Left cardiac atrium (tissue), 4 donors: ENCODE data around the gene ATP11A. TPM values are rescaled to one million over a fixed set of nuclear protein-coding genes. Genes with fewer than 3 reads are reported as not detected.

Experiments used
- ATAC-seq, 2 donors: fragments of 200-7000 bp; cut with Tn5 transposase; one replicate each; pipeline ENCODE4 v1.9.1; 2020; ENCODE audit warnings: mild to moderate bottlenecking in 2 of 2, moderate library complexity in 2 of 2
- DNase-seq: peaks from one replicate; pipeline ENCODE4 v3.0.0-alpha.2; 2020
- intact Hi-C, 2 donors: fragments of 100-400 bp; cut with DNase I; formaldehyde crosslinking; loops; one replicate each; pipeline versions ENCODE4 v1.14.1 to v1.15.1; 2022 to 2023
- long read RNA-seq: library from polyadenylated mRNA; unstranded; transcript quantifications from one replicate; pipeline ENCODE4 v2.0.0, GENCODE V29; 2021
- total RNA-seq, 2 donors: library from RNA; stranded (reverse); fragmentation: NEBNext Ultra II Directional; extraction: Animal tissue kit (Norgen Biotek cat#: 25700); gene quantifications; one replicate each; pipeline ENCODE4 v1.2.1, GENCODE V29; 2021
- donor health status: DM: no; HTN: yes; CAD: no.
- donor health status: DM: no; HTN: yes; CAD: no; lungs with severe emphysema.
- donor health status: DM: yes; HTN: yes; CAD: no.
- donor health status: Dilated cardiomyopathy.

Gene ATP11A
- 10 to 100 TPM; 58.5 to 69.9 TPM for total RNA-seq
- long read RNA-seq, transcript ATP11A-217 (1 exons, 3,542 nt): major isoform, 9 of 30 reads
- long read RNA-seq, partial matches to known transcripts: 0 of 30 reads
- long read RNA-seq, other reads (novel, unspliced or antisense): 21 of 30 reads

DNA sequence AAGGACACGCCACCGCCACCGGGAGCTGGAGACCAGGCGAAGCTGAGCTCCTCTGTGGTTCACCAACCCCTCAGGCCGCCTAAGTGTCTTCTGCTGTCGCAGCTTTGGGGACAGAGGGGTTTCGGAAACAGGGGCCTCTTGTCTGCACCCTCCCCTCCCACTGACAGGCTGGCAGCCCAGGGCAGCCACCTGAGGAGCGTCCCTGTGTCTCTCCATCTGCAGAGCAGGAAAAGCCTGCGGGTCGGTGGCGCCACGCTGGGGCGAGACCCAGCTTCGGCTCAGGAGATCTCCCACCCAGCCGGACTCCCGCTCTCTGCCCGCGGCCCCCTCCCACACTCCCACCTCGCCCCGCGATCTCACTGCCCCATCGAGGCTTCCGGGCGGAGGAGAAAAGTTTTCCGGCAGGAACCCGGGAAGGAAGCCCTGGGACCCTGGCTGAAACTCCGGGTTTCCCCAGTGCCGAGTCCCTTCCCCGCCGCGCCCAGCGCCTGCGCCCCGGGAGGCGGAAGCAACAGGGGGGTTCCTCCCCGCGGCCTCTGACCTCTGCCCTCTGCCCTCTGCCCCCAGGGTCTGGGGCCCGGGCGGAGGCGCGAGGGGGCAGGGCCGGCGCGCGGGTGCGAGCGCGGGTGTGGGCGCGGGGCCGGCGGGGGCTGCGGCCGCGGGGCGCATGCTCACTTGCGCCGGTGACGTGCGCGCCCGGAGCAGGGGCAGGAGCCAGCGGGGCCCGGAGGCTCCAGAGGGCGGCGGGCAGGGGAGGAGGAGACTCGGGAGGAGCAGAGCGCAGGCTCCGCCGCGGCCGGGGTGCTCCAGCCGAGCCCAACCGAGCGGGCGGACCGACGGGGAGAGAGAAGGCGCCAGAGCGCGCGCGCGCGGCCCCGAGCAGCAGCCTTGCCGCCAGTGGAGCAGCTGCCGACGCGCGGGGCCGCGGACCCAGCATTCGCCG lies at the start of gene ATP11A:
ATP11A (plus strand) TSS at position 736 of the 943 bp plus-strand sequence. CDS start 379 bp downstream, outside the sequence.
- DNase-seq (peak; percentile 95), ATAC-seq (peak; percentile 92 to 95)
- intact Hi-C loops: loop anchor here in 1 of 2 donors (5.0 kb wide), 1 partner anchor 38 kb away; no protein-coding TSS in a partner anchor

DNA sequence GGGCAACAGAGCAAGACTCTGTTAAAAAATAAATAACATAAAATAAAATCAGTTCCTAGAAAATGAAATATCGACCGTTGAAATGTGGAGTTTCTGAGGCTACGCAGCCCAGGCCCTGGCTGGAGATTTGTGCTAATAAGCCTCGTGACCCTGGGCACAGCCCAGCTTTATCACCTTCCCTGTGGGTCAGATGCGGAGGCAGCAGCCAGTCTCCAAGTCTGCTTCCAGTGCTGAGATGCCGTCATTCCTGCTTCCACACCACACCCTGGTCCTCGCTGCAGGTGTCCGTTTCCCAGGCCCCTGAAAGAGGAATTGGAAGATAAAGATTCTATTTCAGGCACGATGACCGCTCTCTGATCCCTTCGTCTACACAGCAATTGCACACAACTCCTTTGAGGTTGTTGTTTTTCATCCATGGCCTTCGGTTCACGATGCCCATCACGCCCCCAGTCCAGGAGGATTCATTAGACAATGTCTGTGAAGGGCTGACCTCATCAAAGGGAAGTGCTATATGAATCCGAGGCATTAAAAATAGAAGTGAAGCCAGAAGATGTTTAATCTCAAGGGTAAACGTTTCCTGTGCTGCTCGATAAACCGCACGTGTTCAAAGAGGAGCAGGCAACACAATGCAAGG lies 48.3 kb upstream of the ATP11A start:
- intact Hi-C loops: loop anchor here (10.0 kb wide), 1 partner anchor 233 kb away; no protein-coding TSS in a partner anchor
- no peak for DNase-seq
- ATAC-seq: no peak

GRCh38 chr13:112642090-112642460 lies 47.8 kb upstream of the ATP11A start:
- ATAC-seq (no peak), DNase-seq (no peak)
- intact Hi-C loops: loop anchor here (10.0 kb wide), 1 partner anchor 233 kb away; no protein-coding TSS in a partner anchor

DNA sequence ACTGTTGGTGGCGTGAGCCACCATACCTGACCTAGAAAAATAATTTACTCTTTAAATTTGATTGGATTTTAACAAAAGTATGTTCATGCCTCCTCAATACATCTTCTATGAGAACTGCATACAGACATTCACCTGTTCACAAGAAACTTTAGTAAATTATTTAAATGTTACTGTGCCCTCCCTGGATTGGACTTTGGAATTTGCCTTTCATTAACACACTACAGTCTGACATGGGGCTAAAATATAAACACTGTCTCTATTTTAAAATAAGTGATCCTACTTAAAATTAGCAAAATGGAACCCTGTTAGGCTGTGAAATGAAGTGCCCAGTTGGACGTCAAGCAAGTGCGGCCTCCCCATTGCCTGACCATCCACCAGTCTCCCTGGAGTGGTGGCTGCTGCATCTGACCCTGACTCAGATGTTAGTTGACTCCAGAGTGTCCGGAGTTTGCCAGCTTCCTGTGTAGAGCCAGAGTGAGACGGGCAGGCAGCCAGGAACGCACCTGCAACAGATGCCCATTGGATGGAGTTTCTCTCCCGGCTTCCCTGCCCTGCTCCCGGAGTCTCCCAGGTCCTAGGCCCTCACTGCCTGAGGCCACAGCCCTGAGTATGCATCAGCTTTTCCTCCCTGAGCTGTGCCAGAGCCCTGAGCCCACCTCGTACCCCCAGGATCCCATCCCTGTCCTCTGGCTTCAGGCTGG lies 45.9 kb upstream of the ATP11A start:
- intact Hi-C loops: loop anchor here (10.0 kb wide), 1 partner anchor 231 kb away; no protein-coding TSS in a partner anchor
- DNase-seq (no peak), ATAC-seq (no peak)

GRCh38 chr13:112645327-112645914 lies 44.4 kb upstream of the ATP11A start:
- DNase-seq: no peak
- intact Hi-C loops: loop anchor here (10.0 kb wide), 1 partner anchor 229 kb away; no protein-coding TSS in a partner anchor
- no peak for ATAC-seq

DNA sequence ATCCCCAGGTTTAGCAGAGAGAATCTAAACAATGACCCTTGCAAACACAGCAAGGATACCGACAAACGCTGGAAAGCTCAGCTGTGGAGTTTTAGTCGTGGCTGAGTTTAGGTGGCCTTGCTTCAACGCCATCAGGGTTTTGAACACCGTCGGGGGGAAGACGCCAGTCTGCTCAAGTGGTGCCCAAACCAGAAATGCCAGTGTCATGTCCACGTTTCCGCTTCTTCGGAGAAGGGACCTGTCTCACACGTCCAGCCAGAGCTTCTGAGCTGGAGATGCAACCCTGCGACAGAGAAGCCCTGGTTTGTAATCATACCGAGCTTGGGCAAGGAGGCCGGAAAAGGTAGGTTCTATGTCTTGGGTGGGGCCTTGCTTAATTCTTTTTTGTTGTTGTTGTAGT lies 42.6 kb upstream of the ATP11A start:
- DNase-seq: no peak
- intact Hi-C loops: loop anchor here (10.0 kb wide), 1 partner anchor 228 kb away; no protein-coding TSS in a partner anchor
- ATAC-seq: no peak

- no peak for DNase-seq
- intact Hi-C loops: loop anchor here (10.0 kb wide), 1 partner anchor 227 kb away; no protein-coding TSS in a partner anchor
- ATAC-seq: no peak
Observed at GRCh38 chr13:112648101-112648500, 41.7 kb upstream of the ATP11A start.

DNA sequence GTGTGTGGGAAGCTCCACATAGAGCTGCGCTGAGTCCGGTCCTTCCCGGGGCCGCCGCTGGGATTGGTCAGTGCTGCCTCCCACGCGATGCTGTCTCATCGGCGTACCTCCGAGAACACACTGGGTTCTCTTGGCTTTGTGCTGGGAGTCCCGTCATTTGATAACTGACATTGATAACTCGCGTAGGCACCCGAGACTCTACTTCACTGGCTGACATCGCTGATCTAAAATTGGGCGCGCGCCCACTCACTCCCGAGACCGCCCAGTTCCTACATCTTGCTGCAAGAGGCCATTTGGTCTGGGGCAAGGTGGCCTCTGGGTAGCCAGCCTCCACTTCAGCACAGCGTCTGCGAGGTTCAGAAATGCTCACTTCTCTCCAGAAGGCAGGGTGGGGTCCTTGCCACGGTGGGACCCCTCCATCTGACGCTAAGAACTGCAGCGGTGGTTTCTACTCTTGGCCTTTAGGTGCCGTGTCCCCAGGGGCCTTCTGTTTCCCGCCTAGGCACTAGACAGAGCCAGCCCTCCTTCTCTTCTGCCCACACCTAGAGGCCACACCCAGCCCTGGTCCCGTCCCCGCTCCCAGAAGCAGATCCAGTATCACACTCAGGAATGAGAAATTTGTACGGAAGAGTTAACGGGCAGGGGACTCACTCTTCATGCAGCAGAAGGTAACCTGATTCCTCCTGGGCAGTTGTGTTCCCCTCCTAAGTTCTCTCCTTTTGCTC lies 40.7 kb upstream of the ATP11A start:
- intact Hi-C loops: loop anchor here (10.0 kb wide), 1 partner anchor 226 kb away; no protein-coding TSS in a partner anchor
- no peak for DNase-seq
- no peak for ATAC-seq

- DNase-seq (no peak), ATAC-seq (peak; percentile 30 to 33)
- intact Hi-C loops: no loop called here
Observed at GRCh38 chr13:112651311-112651710, 38.5 kb upstream of the ATP11A start.

- ATAC-seq (peak in 1 of 2 donors; percentile 33), DNase-seq (no peak)
- intact Hi-C loops: no loop called here
Observed at GRCh38 chr13:112651750-112652511, 37.9 kb upstream of the ATP11A start.

- intact Hi-C loops: no loop called here
- ATAC-seq: peak in 1 of 2 donors; percentile 24
- no peak for DNase-seq
Observed at GRCh38 chr13:112652512-112653070, 37.2 kb upstream of the ATP11A start.

DNA sequence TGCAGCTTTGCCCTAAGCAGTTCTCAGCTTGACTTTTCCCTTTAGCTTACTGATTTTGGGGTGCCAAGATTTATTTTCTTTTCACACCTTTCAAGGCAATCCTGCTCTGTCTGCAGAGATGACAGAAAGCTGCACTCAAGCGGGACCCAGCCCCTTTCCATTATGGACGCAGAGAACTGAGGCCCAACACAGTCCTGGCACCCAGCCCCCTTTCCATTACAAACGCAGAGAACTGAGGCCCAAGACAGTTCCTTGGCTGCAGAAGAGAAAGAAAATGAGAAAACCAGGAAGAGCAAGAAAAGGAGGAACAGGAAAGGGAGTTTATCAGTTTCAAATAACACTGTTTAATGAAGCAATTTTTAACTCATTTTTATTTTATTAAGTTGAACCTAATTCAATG lies 36.8 kb upstream of the ATP11A start:
- DNase-seq (peak; percentile 48), ATAC-seq (peak; percentile 22 to 53)
- intact Hi-C loops: no loop called here

GRCh38 chr13:112655913-112656312 lies 33.9 kb upstream of the ATP11A start:
- no peak for ATAC-seq
- intact Hi-C loops: no loop called here
- no peak for DNase-seq

DNA sequence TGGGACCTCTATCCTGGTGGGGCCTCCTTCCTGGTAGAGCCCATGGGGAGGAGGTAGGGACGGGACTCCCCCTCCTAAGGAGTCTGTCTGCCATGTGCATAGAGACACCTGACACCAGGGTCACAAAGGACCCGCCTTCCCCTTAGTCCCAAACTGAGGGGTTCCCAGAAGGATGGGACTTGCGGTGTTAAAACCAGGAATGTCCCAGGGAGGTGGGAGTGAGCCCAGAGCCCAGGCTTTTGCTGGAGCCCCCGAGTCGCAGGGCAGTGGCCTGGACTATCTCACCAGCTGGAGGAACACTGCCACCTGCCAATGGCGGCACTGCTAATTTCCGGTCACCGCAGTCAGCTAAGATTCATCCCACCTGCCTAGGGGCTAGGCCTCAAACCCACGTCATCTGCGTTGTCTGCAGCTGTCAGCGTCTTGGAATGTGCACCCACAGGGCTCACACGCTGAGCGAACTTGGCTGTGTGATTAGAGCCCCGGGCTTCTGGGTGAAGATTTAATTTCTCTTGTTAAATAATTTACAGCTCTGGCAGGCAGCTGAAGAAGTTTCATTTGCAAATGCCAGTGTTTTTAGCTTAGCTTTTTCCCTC lies 31.9 kb upstream of the ATP11A start:
- ATAC-seq (peak in 1 of 2 donors; percentile 95), DNase-seq (no peak)
- intact Hi-C loops: no loop called here

DNA sequence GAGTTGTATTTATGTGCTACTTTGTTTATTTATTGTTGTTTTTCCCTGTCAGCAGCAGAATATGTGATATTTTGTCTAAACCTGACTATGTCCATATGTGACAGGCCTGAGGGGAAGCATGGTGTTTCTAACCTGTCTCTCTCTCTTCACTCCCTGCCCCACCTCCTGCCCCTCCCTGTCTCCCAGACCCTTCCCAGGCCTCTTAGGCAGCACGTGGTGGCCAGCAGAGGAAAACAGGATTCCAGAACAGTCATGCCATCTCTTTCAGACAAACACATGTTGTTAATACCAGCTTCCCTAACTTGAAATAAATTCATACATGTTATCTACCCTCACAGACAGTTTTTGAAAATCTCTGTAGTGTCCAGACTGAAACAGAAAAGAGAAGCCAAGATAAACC lies 31.0 kb upstream of the ATP11A start:
- DNase-seq: no peak

GRCh38 chr13:112661291-112661690 lies 28.5 kb upstream of the ATP11A start:
- ATAC-seq: no peak
- intact Hi-C loops: no loop called here
- no peak for DNase-seq

More for the DNA sequence above, 31.0 kb upstream of the ATP11A start:
- intact Hi-C loops: no loop called here
- ATAC-seq: peak in 1 of 2 donors; percentile 20
